Inferior parietal cortex (tissue), 1 donor: Measurements from ENCODE around the gene EFCAB3.
"Not testable (repeated sequence)": the region's sequence is repeated elsewhere in the genome, so short reads cannot be mapped to it uniquely, and the experiment has no call there.

Experiments
- DNase-seq: peaks from one replicate; pipeline ENCODE4 v3.0.0-alpha.2; 2016; ENCODE audit errors: extremely low spot score

EFCAB3 gene

DNA sequence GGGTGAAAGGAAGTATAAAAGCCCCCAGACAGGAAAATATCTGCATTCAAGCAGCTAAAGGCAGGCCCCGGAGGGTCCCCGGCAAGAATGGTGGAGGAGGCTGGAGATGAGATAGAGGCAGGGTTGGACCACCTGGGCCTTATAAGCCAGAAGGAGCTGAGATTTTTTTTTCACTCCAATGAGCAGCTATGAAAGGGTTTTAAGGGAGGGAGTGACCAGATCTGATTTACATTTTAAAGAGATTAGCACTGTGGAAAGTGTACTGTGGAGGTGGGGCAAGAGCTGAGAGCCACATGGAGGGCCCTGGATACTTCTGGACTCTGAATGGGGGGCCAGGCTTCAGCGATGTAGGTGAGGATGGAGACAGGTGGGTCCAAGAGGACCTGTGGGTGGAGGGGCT is 84.1 kb downstream of the EFCAB3 start:
- DNase-seq = not testable (repeated sequence)

DNA sequence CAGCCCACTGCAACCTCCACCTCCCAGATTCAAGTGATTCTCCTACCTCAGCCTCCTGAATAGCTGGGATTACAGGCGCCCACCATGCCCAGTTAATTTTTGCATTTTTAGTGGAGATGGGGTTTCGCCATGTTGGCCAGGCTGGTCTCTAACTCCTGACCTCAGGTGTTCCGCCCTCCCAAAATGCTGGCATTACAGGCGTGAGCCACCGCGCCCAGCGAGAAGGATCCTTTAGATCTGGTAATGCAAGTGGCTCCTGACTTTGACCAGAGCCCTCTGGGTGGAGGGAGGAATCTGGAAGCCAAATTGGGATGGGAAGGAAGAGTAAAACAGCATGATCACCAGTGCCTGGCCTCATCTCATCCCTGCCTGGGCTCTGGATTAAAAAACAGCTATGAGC is 84.9 kb downstream of the EFCAB3 start:
- DNase-seq = not testable (repeated sequence)
